HL-60 (cell line): ENCODE results near the gene NFIX.
A peak's percentile ranks its signal among the peaks of the same experiment; 100 is the strongest.

ENCODE experiments used
- DNase-seq, 2 experiments: peaks; one replicate each; pipeline ENCODE4 v3.0.0-alpha.2; 2010 to 2020; ENCODE audit warnings: low read depth in 1 of 2, low spot score in 1 of 2
- H3K27ac ChIP-seq: fragments of 250-450 bp; sonication (Bioruptor Pico); replicated peaks from 2 replicates; pipeline ENCODE4 v1.5.1; 2020; ENCODE audit warnings: mild to moderate bottlenecking, moderate library complexity
- H3K27me3 ChIP-seq: fragments of 250-450 bp; sonication (Bioruptor Pico); 2 replicates; pipeline ENCODE4 v1.5.1; 2021; ENCODE audit warnings: mild to moderate bottlenecking, moderate library complexity; ENCODE audit not compliant: insufficient read depth, poor library complexity, severe bottlenecking
- H3K4me3 ChIP-seq: replicated peaks from 2 replicates; pipeline ENCODE4 v1.5.1; 2011; ENCODE audit warnings: mild to moderate bottlenecking, control low read depth, low read length; ENCODE audit not compliant: insufficient read depth
- GABPA ChIP-seq: IDR thresholded peaks from 2 replicates; pipeline ENCODE4 v1.6.1; 2012; ENCODE audit warnings: low read depth
- POLR2AphosphoS5 ChIP-seq: IDR thresholded peaks from 2 replicates; pipeline ENCODE4 v1.6.1; 2012; ENCODE audit warnings: low read depth
- REST ChIP-seq: IDR thresholded peaks from 2 replicates; pipeline ENCODE4 v1.6.1; 2012; ENCODE audit warnings: low read depth; ENCODE audit not compliant: insufficient replicate concordance
- SPI1 ChIP-seq: IDR thresholded peaks from 2 replicates; pipeline ENCODE4 v1.6.1; 2012; ENCODE audit warnings: low read depth, mild to moderate bottlenecking, borderline replicate concordance
- TF ChIP-seq, protein P1 (sequence below): IDR thresholded peaks from one replicate; pipeline ENCODE4 v1.5.1; 2011; ENCODE audit warnings: low read length, control low read depth, inconsistent platforms; ENCODE audit not compliant: insufficient read depth

Gene NFIX

GRCh38 chr19:13047374-13047773, 52.1 kb downstream of the NFIX start:
- no peak for DNase-seq
- Histone ChIP-seq H3K27ac (no peak overlapping the region), H3K4me3 (no peak overlapping the region), H3K27me3 (no peaks in the 10 kb centered on the region)
- TF ChIP-seq, protein P1, sequence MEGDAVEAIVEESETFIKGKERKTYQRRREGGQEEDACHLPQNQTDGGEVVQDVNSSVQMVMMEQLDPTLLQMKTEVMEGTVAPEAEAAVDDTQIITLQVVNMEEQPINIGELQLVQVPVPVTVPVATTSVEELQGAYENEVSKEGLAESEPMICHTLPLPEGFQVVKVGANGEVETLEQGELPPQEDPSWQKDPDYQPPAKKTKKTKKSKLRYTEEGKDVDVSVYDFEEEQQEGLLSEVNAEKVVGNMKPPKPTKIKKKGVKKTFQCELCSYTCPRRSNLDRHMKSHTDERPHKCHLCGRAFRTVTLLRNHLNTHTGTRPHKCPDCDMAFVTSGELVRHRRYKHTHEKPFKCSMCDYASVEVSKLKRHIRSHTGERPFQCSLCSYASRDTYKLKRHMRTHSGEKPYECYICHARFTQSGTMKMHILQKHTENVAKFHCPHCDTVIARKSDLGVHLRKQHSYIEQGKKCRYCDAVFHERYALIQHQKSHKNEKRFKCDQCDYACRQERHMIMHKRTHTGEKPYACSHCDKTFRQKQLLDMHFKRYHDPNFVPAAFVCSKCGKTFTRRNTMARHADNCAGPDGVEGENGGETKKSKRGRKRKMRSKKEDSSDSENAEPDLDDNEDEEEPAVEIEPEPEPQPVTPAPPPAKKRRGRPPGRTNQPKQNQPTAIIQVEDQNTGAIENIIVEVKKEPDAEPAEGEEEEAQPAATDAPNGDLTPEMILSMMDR: no peak
- TF ChIP-seq POLR2AphosphoS5: no peak
- TF ChIP-seq REST: no peak
- no peak for TF ChIP-seq GABPA
- no peak for TF ChIP-seq SPI1

- no peak for DNase-seq
- no peaks in the 10 kb centered on the region for H3K27me3 ChIP-seq
- no peak for TF ChIP-seq POLR2AphosphoS5
- no peak overlapping the region for H3K27ac ChIP-seq
- no peak overlapping the region for H3K4me3 ChIP-seq
Observed at GRCh38 chr19:13050274-13050673, 55.0 kb downstream of the NFIX start.

- H3K4me3 ChIP-seq: no peak overlapping the region
- H3K27me3 ChIP-seq: no peaks in the 10 kb centered on the region
- no peak overlapping the region for H3K27ac ChIP-seq
- 0 out of 2 replicates have a peak, but pooled peaks have one; percentile 21 for TF ChIP-seq SPI1
- TF ChIP-seq, protein P1: no peak
- DNase-seq: peak; percentile 46 to 61
Observed at GRCh38 chr19:13051557-13052165, 56.4 kb downstream of the NFIX start.

DNA sequence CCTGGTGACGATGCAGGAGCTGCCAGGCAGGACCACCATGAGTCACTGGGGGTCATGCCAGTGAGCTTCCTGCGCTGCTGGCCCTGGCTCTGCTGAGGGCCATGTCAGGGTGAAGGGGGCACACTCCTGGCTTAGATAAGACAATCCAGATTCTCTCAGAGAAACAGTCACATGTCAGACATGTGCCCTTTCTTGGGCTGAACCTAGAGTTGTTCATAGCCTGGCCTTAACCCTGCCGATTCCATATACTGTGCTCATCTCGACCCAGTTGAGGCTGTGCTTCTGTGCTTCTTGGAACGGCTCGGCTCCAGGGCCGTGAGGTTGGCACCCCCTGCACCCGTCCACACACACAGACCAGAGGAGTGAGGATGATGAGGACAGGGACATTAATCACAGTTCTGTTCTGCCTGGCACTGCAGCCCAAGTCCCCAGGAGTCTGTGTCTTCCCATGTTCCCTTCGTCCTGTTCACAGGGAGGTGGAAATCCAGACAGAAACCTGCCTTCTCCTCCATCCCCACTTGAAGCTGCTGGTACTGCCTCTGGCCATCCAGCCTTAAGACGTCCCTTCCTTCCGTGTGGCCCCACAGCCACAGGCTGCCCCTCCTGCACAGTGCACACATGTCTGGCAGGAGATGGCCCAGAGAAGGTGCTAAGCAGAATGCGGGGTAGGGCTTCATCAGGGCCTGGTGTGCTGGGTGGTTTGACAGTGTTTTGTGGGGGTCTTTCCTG, 57.3 kb downstream of the NFIX start:
- Histone ChIP-seq H3K4me3 (no peak overlapping the region), H3K27me3 (no peaks in the 10 kb centered on the region), H3K27ac (no peak overlapping the region)
- TF ChIP-seq, protein P1: no peak
- no peak for TF ChIP-seq GABPA
- no peak for TF ChIP-seq POLR2AphosphoS5
- DNase-seq: no peak

- H3K27me3 ChIP-seq: no peaks in the 10 kb centered on the region
- H3K4me3 ChIP-seq: no peak overlapping the region
- no peak overlapping the region for H3K27ac ChIP-seq
Observed at GRCh38 chr19:13053238-13053637, 58.0 kb downstream of the NFIX start.

More at GRCh38 chr19:13053238-13053637, 58.0 kb downstream of the NFIX start:
- TF ChIP-seq SPI1 (no peak), POLR2AphosphoS5 (no peak), REST (no peak), GABPA (no peak)
- TF ChIP-seq, protein P1: no peak
- no peak for DNase-seq
